Endothelial cell of umbilical vein (primary cell): ENCODE data around the gene GALNT17. TPM values are rescaled to one million over a fixed set of nuclear protein-coding genes. Genes with fewer than 3 reads are reported as not detected.

Experiments used
- BruUV-seq: library from RNA; stranded (reverse); fragments of 400-500 nt; replicated peaks from 2 replicates; lab custom pipeline; 2021; lab: Mats Ljungman, UMichigan
- CTCF ChIA-PET: fragments of 300-600, 350-600 bp; sonication (Branson Sonifier 250); formaldehyde crosslinking; loops from one replicate; lab custom pipeline; 2021; ENCODE audit warnings: antibody characterized with exemption, inconsistent platforms; lab: Charles Lee
- POLR2A ChIA-PET: fragments of 300-600, 350-600 bp; sonication (Branson Sonifier 250); formaldehyde crosslinking; loops from one replicate; lab custom pipeline; 2021; ENCODE audit warnings: antibody characterized with exemption, inconsistent platforms; lab: Charles Lee
- DNase-seq: peaks from one replicate; pipeline ENCODE4 v3.0.0-alpha.2; 2011; ENCODE audit warnings: low read depth, low spot score
- FAIRE-seq: peaks from 2 replicates; lab custom pipeline; 2011; peaks lifted over from hg19 to GRCh38; lab: Jason Lieb, UNC
- H2AFZ ChIP-seq: 2 replicates; pipeline ENCODE4 v1.6.0; 2012; ENCODE audit warnings: low read depth, low read length, control low read depth, inconsistent platforms
- H3K27ac ChIP-seq: 2 replicates; pipeline ENCODE4 v1.5.1; 2011; ENCODE audit warnings: low read depth, mild to moderate bottlenecking, control low read depth, low read length, moderate library complexity; ENCODE audit not compliant: insufficient read depth
- H3K27me3 ChIP-seq, 2 experiments: 2 replicates each; pipeline versions ENCODE4 v1.6.0 to v1.6.1; 2011; ENCODE audit warnings: low read length in 2 of 2, mixed read lengths in 1 of 2; ENCODE audit not compliant: control insufficient read depth in 2 of 2, insufficient read depth in 2 of 2
- H3K36me3 ChIP-seq, 2 experiments: 2 replicates in 1 of 2; 3 replicates in 1 of 2; pipeline ENCODE4 v1.5.1; 2011; ENCODE audit warnings: low read length in 2 of 2, mild to moderate bottlenecking in 1 of 2, moderate library complexity in 1 of 2; ENCODE audit not compliant: control insufficient read depth in 2 of 2, insufficient read depth in 2 of 2; ENCODE audit errors: extremely low read depth in 1 of 2
- H3K4me1 ChIP-seq: 3 replicates; pipeline ENCODE4 v1.5.1; 2011; ENCODE audit warnings: mild to moderate bottlenecking, low read length; ENCODE audit not compliant: control insufficient read depth, insufficient read depth; ENCODE audit errors: extremely low read depth
- H3K4me2 ChIP-seq: 2 replicates; pipeline ENCODE4 v1.6.1; 2011; ENCODE audit warnings: low read length, control low read depth, mixed read lengths; ENCODE audit not compliant: insufficient read depth
- H3K4me3 ChIP-seq, 3 experiments: fragments of 200-600 bp in 1 of 3; sonication (generic), shearing (Covaris generic) in 1 of 3; replicated peaks in 1 of 3; 2 replicates each; pipeline ENCODE4 v1.5.1; 2011 to 2016; ENCODE audit warnings: control low read depth in 3 of 3, low read length in 3 of 3, mild to moderate bottlenecking in 2 of 3, inconsistent platforms in 1 of 3, low read depth in 1 of 3, moderate library complexity in 1 of 3; ENCODE audit not compliant: insufficient read depth in 1 of 3
- H3K79me2 ChIP-seq: 2 replicates; pipeline ENCODE4 v1.6.0; 2012; ENCODE audit warnings: low read length, inconsistent platforms; ENCODE audit not compliant: control insufficient read depth, insufficient read depth
- H3K9ac ChIP-seq: replicated peaks from 2 replicates; pipeline ENCODE3; 2011; ENCODE audit warnings: low read length, control low read depth; ENCODE audit not compliant: insufficient read depth; ENCODE audit errors: extremely low read depth
- H3K9me1 ChIP-seq: replicated peaks from 3 replicates; pipeline ENCODE4 v1.6.0; 2011; ENCODE audit warnings: mild to moderate bottlenecking, low read length; ENCODE audit not compliant: control insufficient read depth, insufficient read depth; ENCODE audit errors: extremely low read depth
- H3K9me3 ChIP-seq: replicated peaks from 2 replicates; pipeline ENCODE4 v1.5.1; 2012; ENCODE audit warnings: low read length, inconsistent platforms; ENCODE audit not compliant: control insufficient read depth, insufficient read depth
- H4K20me1 ChIP-seq: replicated peaks from 2 replicates; pipeline ENCODE3; 2011; ENCODE audit warnings: mild to moderate bottlenecking, low read length; ENCODE audit not compliant: control insufficient read depth, insufficient read depth; ENCODE audit errors: extremely low read depth
- EZH2 ChIP-seq: IDR thresholded peaks from 2 replicates; pipeline ENCODE4 v1.6.1; 2012; ENCODE audit warnings: borderline replicate concordance, low read depth, mild to moderate bottlenecking, moderate library complexity, low read length, inconsistent platforms; ENCODE audit not compliant: severe bottlenecking
- FOS ChIP-seq: IDR thresholded peaks from 2 replicates; pipeline ENCODE4 v1.6.1; 2011; ENCODE audit warnings: mild to moderate bottlenecking, low read length, moderate library complexity, borderline replicate concordance; ENCODE audit not compliant: insufficient read depth
- GATA2 ChIP-seq: IDR thresholded peaks from 2 replicates; pipeline ENCODE4 v1.7.0; 2011; ENCODE audit warnings: low read depth, mild to moderate bottlenecking, moderate library complexity, mixed read lengths, low read length; ENCODE audit not compliant: insufficient read length, insufficient read depth
- JUN ChIP-seq: IDR thresholded peaks from 2 replicates; pipeline ENCODE4 v1.6.1; 2011; ENCODE audit warnings: borderline replicate concordance, low read depth; ENCODE audit not compliant: insufficient read length, insufficient read depth
- MAX ChIP-seq: IDR thresholded peaks from 2 replicates; pipeline ENCODE4 v1.6.1; 2011; ENCODE audit not compliant: insufficient read depth, insufficient read length
- MYC ChIP-seq: IDR thresholded peaks from one replicate; pipeline ENCODE4 v1.6.1; 2011; ENCODE audit warnings: mild to moderate bottlenecking, low read depth, low read length
- POLR2A ChIP-seq: IDR thresholded peaks from 2 replicates; pipeline ENCODE4 v1.6.1; 2012; ENCODE audit warnings: low read depth, mild to moderate bottlenecking, control low read depth, low read length
- POLR2AphosphoS5 ChIP-seq: IDR thresholded peaks from 2 replicates; pipeline ENCODE4 v1.6.1; 2012; ENCODE audit warnings: low read depth, mild to moderate bottlenecking, control low read depth, low read length, moderate library complexity; ENCODE audit not compliant: insufficient read depth
- dilution Hi-C: fragments of 300-500 bp; cut with MboI; formaldehyde crosslinking; loops from one replicate; pipeline ENCODE4 v1.15.0; 2019; ENCODE audit warnings: low sequenced_read_pairs; ENCODE audit not compliant: extremely low pct_ligation_motif_present
- intact Hi-C: fragments of 100-400 bp; cut with micrococcal nuclease; formaldehyde crosslinking; loops from one replicate; pipeline ENCODE4 v1.10.0; 2022
- polyA plus RNA-seq, 4 experiments: library from polyadenylated mRNA; depleted of rRNA in 3 of 4; stranded (reverse) in 3 of 4; unstranded in 1 of 4; fragments of >200 nt; gene quantifications; 2 replicates each; pipeline versions ENCODE4 v1.2.1 to v1.2.3, GENCODE V29; 2011 to 2012; ENCODE audit warnings: missing spikeins in 1 of 4
- total RNA-seq: library from RNA; stranded (reverse); gene quantifications from 2 replicates; pipeline ENCODE4 v1.2.3, GENCODE V29; 2021
- TF ChIP-seq, protein P1 (sequence below), 2 donors: IDR thresholded peaks; 1 replicate in 1 of 2; 2 replicates in 1 of 2; pipeline ENCODE4 v1.5.1; 2011; ENCODE audit warnings: low read length in 2 of 2, mild to moderate bottlenecking in 2 of 2, moderate library complexity in 2 of 2, control low read depth in 1 of 2, inconsistent platforms in 1 of 2, low read depth in 1 of 2; ENCODE audit not compliant: insufficient read depth in 1 of 2; ENCODE audit errors: extremely low read depth in 1 of 2

Gene GALNT17
- total and polyA plus RNA-seq, 2 donors (not counting 3 experiments of a cell fraction or from before 2014, with no cell fraction given) = not detected

- Histone ChIP-seq H3K4me2 (no peak overlapping the region), H3K4me1 (no peaks in the 10 kb centered on the region), H3K9me3 (peaks cover 1% of the 10 kb centered on the region), H4K20me1 (no peaks in the 10 kb centered on the region), H3K27me3 (no peaks in the 10 kb centered on the region), H3K9ac (no peak overlapping the region), H3K27ac (no peak overlapping the region), H3K4me3 (no peak overlapping the region), H3K9me1 (no peaks in the 10 kb centered on the region), H3K79me2 (no peaks in the 10 kb centered on the region), H3K36me3 (no peaks in the 10 kb centered on the region), H2AFZ (no peak overlapping the region)
- POLR2A ChIA-PET = no interaction called here
- no peak for TF ChIP-seq GATA2
- no peak for TF ChIP-seq FOS
- TF ChIP-seq, protein P1, sequence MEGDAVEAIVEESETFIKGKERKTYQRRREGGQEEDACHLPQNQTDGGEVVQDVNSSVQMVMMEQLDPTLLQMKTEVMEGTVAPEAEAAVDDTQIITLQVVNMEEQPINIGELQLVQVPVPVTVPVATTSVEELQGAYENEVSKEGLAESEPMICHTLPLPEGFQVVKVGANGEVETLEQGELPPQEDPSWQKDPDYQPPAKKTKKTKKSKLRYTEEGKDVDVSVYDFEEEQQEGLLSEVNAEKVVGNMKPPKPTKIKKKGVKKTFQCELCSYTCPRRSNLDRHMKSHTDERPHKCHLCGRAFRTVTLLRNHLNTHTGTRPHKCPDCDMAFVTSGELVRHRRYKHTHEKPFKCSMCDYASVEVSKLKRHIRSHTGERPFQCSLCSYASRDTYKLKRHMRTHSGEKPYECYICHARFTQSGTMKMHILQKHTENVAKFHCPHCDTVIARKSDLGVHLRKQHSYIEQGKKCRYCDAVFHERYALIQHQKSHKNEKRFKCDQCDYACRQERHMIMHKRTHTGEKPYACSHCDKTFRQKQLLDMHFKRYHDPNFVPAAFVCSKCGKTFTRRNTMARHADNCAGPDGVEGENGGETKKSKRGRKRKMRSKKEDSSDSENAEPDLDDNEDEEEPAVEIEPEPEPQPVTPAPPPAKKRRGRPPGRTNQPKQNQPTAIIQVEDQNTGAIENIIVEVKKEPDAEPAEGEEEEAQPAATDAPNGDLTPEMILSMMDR (IDR thresholded peaks at IDR 0.05; ENCODE audit: extremely low read depth in 1 of 2, insufficient read depth in 1 of 2, low read depth in 1 of 2, low read length in 2 of 2) = no peak
- TF ChIP-seq POLR2AphosphoS5 = no peak
- no peak for TF ChIP-seq JUN
- no peak for TF ChIP-seq EZH2
- TF ChIP-seq MAX = no peak
- TF ChIP-seq POLR2A = no peak
- TF ChIP-seq MYC = no peak
- no TSS peak for BruUV-seq
- CTCF ChIA-PET = no interaction called here
- dilution Hi-C loops (no loop called here), intact Hi-C loops (no loop called here)
- FAIRE-seq (no peak), DNase-seq (no peak)
These were observed 119.8 kb downstream of the GALNT17 start for GRCh38 chr7:71251706-71252105.
